ENCODE data around the gene WIZ. TPM values are rescaled to one million over a fixed set of nuclear protein-coding genes. Genes with fewer than 3 reads are reported as not detected.

The WIZ gene
- total RNA-seq, 1 experiment from 2014 or later = 72.3 TPM

DNA sequence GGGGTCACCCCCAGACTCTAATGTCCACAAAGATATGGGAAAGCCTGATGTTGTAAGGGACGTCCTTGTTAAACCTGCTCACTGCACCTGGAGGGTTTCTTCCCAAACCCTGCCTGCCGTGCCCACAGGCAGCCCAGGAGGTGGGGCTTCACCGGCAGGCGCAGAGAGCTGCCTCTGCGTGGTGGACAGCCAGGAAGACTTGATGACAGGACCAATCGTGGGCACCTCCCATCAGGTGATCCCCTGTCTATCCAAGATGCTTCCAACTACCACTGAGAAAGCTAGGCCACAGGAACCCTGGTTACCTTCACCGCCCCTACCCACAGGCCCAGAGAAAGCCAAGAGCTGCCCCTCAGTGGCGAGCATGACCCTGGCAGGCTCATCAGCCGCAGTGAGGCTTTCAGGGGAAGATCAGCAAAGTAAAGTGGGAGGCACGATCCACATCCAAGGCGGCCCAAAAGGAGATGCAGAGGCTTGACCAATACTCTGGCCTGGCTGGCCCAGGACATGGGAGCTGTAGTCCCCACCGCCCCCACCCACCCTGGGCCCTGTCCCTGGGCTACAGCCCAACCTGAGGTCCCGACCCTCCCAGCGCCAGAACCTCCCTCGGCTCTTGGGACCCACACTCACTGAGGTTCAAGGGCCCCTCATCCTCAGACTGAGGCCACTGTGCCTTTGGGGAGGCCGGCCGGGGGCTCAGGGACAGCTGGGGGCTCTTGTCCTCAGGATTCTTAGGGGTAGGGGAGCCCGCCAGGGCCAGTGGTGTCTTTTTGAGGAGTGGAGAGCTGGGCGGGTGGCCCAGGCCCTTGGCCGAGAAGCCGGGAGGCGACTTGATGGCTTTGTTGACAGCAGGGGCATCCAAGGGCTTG is 20.6 kb downstream of the WIZ start:
- Histone ChIP-seq H3K4me3 (ENCODE audit: low read depth, low read length, poor library complexity, severe bottlenecking) (no peak overlapping the region), H3K36me3 (ENCODE audit: insufficient read depth, low read length, poor library complexity, severe bottlenecking) (peaks cover 50% of the 10 kb centered on the region), H3K4me1 (ENCODE audit: insufficient read depth, low read length, poor library complexity, severe bottlenecking) (peaks cover 14% of the 10 kb centered on the region), H3K27me3 (replicated peaks; ENCODE audit: insufficient read depth, low read depth, low read length, poor library complexity) (no peaks in the 10 kb centered on the region), H3K9me3 (ENCODE audit: low read depth, low read length, poor library complexity, severe bottlenecking) (no peaks in the 10 kb centered on the region), H3K27ac (ENCODE audit: low read depth, low read length, poor library complexity, severe bottlenecking) (no peak overlapping the region)
- ChIA-PET POLR2A (ENCODE audit: low non-redundant PET) (interaction anchor here (0.6 kb wide), 1 partner anchor 305 kb away, joined by 3 read pairs; no protein-coding TSS in a partner anchor), CTCF (no interaction called here)
- DNase-seq (ENCODE audit: low spot score) = no peak
- TF ChIP-seq, protein P1, sequence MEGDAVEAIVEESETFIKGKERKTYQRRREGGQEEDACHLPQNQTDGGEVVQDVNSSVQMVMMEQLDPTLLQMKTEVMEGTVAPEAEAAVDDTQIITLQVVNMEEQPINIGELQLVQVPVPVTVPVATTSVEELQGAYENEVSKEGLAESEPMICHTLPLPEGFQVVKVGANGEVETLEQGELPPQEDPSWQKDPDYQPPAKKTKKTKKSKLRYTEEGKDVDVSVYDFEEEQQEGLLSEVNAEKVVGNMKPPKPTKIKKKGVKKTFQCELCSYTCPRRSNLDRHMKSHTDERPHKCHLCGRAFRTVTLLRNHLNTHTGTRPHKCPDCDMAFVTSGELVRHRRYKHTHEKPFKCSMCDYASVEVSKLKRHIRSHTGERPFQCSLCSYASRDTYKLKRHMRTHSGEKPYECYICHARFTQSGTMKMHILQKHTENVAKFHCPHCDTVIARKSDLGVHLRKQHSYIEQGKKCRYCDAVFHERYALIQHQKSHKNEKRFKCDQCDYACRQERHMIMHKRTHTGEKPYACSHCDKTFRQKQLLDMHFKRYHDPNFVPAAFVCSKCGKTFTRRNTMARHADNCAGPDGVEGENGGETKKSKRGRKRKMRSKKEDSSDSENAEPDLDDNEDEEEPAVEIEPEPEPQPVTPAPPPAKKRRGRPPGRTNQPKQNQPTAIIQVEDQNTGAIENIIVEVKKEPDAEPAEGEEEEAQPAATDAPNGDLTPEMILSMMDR (conservative IDR thresholded peaks at IDR 0.05; ENCODE audit: low read depth, low read length) = no peak
- no peak for TF ChIP-seq EZH2 (IDR thresholded peaks at IDR 0.05; ENCODE audit: borderline replicate concordance, low read depth, low read length, poor library complexity, severe bottlenecking)
- intact Hi-C loops (cut with micrococcal nuclease; ENCODE audit: unreplicated experiment) = no loop called here
- no TSS peak for BruUV-seq (replicated peaks)

DNA sequence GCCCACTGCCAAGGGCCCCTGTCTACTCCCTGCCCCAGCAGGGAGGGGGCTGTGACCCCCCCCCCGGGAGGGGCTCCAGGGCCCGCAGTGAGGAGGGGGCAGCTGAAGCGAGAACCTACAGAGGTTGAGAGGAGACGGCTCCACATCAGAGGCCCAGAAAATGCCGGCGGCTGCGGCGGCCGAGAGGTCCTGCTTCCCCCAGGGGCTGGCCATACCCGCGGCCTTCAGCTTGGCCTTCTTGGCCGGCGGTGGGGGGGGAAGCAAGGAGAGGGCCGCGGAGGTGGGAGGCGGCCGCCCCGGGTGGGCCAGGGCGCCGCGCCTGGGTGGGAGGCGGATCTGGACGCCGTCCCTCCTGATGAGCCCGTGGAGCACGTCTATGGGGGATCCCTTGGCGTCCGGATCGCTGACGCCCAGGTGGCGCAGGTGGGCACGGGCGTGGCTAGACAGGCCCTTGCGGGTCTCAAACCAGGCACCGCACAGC is 21.7 kb downstream of the WIZ start:
- intact Hi-C loops (cut with micrococcal nuclease; ENCODE audit: unreplicated experiment) = no loop called here
- POLR2A ChIA-PET (ENCODE audit: low non-redundant PET) = no interaction called here

DNA sequence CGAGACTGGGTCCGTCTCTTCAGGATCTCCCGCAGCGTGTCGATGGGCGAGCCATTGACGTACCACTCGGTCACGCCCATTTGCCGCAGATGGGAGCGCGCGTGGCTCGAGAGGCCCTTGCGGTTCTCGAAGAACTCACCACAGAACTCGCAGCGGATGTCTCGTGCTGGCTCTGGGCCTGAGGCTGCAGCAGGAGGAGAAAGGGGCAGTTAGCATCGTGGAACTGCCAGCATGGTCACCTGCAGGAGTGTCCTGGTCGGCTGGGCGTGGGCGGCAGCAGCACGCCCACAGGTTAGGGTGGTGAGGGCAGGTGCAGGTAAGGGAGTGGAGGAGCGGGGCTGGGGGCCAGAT is 22.4 kb downstream of the WIZ start:
- Histone ChIP-seq H3K36me3 (ENCODE audit: insufficient read depth, low read length, poor library complexity, severe bottlenecking) (peaks cover 69% of the 10 kb centered on the region), H3K27ac (ENCODE audit: low read depth, low read length, poor library complexity, severe bottlenecking) (no peak overlapping the region), H3K4me1 (ENCODE audit: insufficient read depth, low read length, poor library complexity, severe bottlenecking) (peaks cover 10% of the 10 kb centered on the region), H3K27me3 (replicated peaks; ENCODE audit: insufficient read depth, low read depth, low read length, poor library complexity) (no peaks in the 10 kb centered on the region), H3K4me3 (ENCODE audit: low read depth, low read length, poor library complexity, severe bottlenecking) (no peak overlapping the region), H3K9me3 (ENCODE audit: low read depth, low read length, poor library complexity, severe bottlenecking) (peaks cover 10% of the 10 kb centered on the region)
- BruUV-seq (replicated peaks) = no TSS peak
- intact Hi-C loops (cut with micrococcal nuclease; ENCODE audit: unreplicated experiment) = no loop called here
- DNase-seq (ENCODE audit: low spot score) = no peak
- TF ChIP-seq, protein P1 (conservative IDR thresholded peaks at IDR 0.05; ENCODE audit: low read depth, low read length) = no peak
- TF ChIP-seq EZH2 (IDR thresholded peaks at IDR 0.05; ENCODE audit: borderline replicate concordance, low read depth, low read length, poor library complexity, severe bottlenecking) = no peak
- ChIA-PET POLR2A (ENCODE audit: low non-redundant PET) (no interaction called here), CTCF (no interaction called here)

More for the DNA sequence above, 21.7 kb downstream of the WIZ start:
- peaks cover 9% of the 10 kb centered on the region for H3K9me3 ChIP-seq (ENCODE audit: low read depth, low read length, poor library complexity, severe bottlenecking)
- CTCF ChIA-PET = no interaction called here
- BruUV-seq (replicated peaks) = no TSS peak
- no peak overlapping the region for H3K27ac ChIP-seq (ENCODE audit: low read depth, low read length, poor library complexity, severe bottlenecking)
- H3K4me3 ChIP-seq (ENCODE audit: low read depth, low read length, poor library complexity, severe bottlenecking) = no peak overlapping the region
- H3K36me3 ChIP-seq (ENCODE audit: insufficient read depth, low read length, poor library complexity, severe bottlenecking) = peaks cover 62% of the 10 kb centered on the region
- no peak for DNase-seq (ENCODE audit: low spot score)
- TF ChIP-seq, protein P1 (conservative IDR thresholded peaks at IDR 0.05; ENCODE audit: low read depth, low read length) = no peak
- TF ChIP-seq EZH2 (IDR thresholded peaks at IDR 0.05; ENCODE audit: borderline replicate concordance, low read depth, low read length, poor library complexity, severe bottlenecking) = no peak
- H3K27me3 ChIP-seq (replicated peaks; ENCODE audit: insufficient read depth, low read depth, low read length, poor library complexity) = no peaks in the 10 kb centered on the region
- peaks cover 10% of the 10 kb centered on the region for H3K4me1 ChIP-seq (ENCODE audit: insufficient read depth, low read length, poor library complexity, severe bottlenecking)
